Adrenal gland (tissue), 12 donors: ENCODE data around the gene MIA3. TPM values are rescaled to one million over a fixed set of nuclear protein-coding genes. Genes with fewer than 3 reads are reported as not detected.
"Not testable (repeated sequence)": the region's sequence is repeated elsewhere in the genome, so short reads cannot be mapped to it uniquely, and the experiment has no call there.

Source experiments
- DNase-seq, 7 donors: peaks; one replicate each; pipeline ENCODE4 v3.0.0-alpha.2; 2019 to 2020
- H3K27ac ChIP-seq, 5 donors: fragments of 200-600 bp; sonication (generic) in 4 of 5; 1 replicate in 3 of 5; 2 replicates in 2 of 5; pipeline versions ENCODE4 v1.5.1 to v1.8.0; 2016 to 2020; ENCODE audit warnings: mild to moderate bottlenecking in 1 of 5
- H3K27me3 ChIP-seq: fragments of 200-600 bp; 2 replicates; pipeline ENCODE4 v1.8.0; 2021
- H3K36me3 ChIP-seq, 2 donors: fragments of 200-600 bp; replicated peaks in 1 of 2; 1 replicate in 1 of 2; 2 replicates in 1 of 2; pipeline versions ENCODE4 v1.5.1 to v1.8.0; 2018 to 2022
- H3K4me1 ChIP-seq, 2 donors: fragments of 200-600 bp; replicated peaks in 1 of 2; 1 replicate in 1 of 2; 2 replicates in 1 of 2; pipeline versions ENCODE4 v1.5.1 to v1.8.0; 2018 to 2021
- H3K4me3 ChIP-seq, 4 donors: fragments of 200-600 bp; sonication (generic) in 3 of 4; one replicate each; pipeline ENCODE4 v1.5.1; 2016 to 2018
- H3K9me3 ChIP-seq, 3 donors: fragments of 200-600 bp; sonication (generic) in 1 of 3; replicated peaks in 1 of 3; 1 replicate in 2 of 3; 2 replicates in 1 of 3; pipeline versions ENCODE4 v1.5.1 to v1.8.0; 2016 to 2021
- POLR2A ChIP-seq, 2 donors: fragments of 450-650 bp; IDR thresholded peaks; one replicate each; pipeline ENCODE4 v1.6.1; 2017; ENCODE audit warnings: antibody characterized with exemption in 2 of 2, mild to moderate bottlenecking in 2 of 2, moderate library complexity in 1 of 2
- WGBS, 4 donors: extraction: QIAGEN DNeasy Blood & Tissue Kit in 2 of 4; methylation state at CpG; one replicate each; pipeline versions ENCODE4 v1.1.5 to v1.1.7; 2013 to 2017; 5-methylcytosine and 5-hydroxymethylcytosine counted together
- intact Hi-C, 2 donors: fragments of 100-400 bp; cut with DNase I; formaldehyde crosslinking; loops; one replicate each; pipeline versions ENCODE4 v1.14.1 to v1.15.0; 2022 to 2023
- polyA plus RNA-seq, 3 donors: library from polyadenylated mRNA; stranded (reverse); fragments of 200-250 nt in 2 of 3; fragments of 350-450 nt in 1 of 3; fragmentation: Illumina TruSeq in 1 of 3; extraction: RNeasy Lipid Tissue Mini Kit (QIAGEN cat#74804) in 1 of 3; gene quantifications; one replicate each; pipeline ENCODE4 v1.2.3, GENCODE V29; 2013 to 2014
- total RNA-seq, 9 donors: library from RNA; depleted of rRNA in 4 of 9; stranded (reverse); fragments of >200 nt in 4 of 9; fragments of 120-200 nt in 1 of 9; fragmentation: NEBNext Ultra II Directional in 1 of 9; extraction: Animal tissue kit (Norgen Biotek cat#: 25700) in 1 of 9; gene quantifications; one replicate each; pipeline versions ENCODE4 v1.1.0 to v1.2.4, GENCODE V29; 2013 to 2023
- TF ChIP-seq, protein P1 (sequence below), 6 experiments: fragments of 450-650 bp in 4 of 6; fragments of 200-600 bp in 2 of 6; sonication (generic) in 1 of 6; IDR thresholded peaks; 1 replicate in 5 of 6; 2 replicates in 1 of 6; pipeline versions ENCODE4 v1.5.1 to v1.8.0; 2016 to 2021; ENCODE audit warnings: antibody characterized with exemption in 6 of 6, mild to moderate bottlenecking in 2 of 6, moderate library complexity in 1 of 6
- donor health status: healthy with polysubstance abuse.
- donor health status: Bipolar disorder and iron deficiency.
- donor health status: DM: yes; HTN: yes; CAD: no.
- donor health status: DM: no; HTN: no; CAD: no.
- donor health status: DM: no; HTN: no; CAD: no.
- donor health status: DM: yes; HTN: yes; CAD: no.

MIA3 gene
- total and polyA plus RNA-seq, 12 donors: 33.1 to 146 (median 65.9) TPM

DNA sequence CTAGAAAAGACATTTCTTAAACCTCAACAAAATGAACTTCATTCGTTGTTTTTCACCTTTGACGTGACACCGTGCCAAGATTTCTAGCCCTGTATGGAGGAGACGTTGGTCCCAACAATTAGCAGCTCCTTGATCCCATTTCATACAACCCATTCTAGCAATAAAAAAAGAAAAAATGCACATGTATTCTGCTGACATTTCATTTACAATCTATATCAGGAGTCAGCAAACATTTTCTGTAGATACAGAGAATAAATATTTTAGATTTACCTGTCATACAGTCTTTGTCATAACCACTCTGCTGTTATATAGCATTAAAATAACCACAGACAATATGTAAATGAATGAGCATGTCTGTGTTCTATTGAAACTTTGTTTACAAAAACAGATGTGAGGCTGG lies 21.2 kb upstream of the MIA3 start:
- no peak for DNase-seq
- intact Hi-C loops: no loop called here
- no peaks in the 10 kb centered on the region for H3K9me3 ChIP-seq
- no peaks in the 10 kb centered on the region for H3K27me3 ChIP-seq
- WGBS, 4 donors: 83 to 89% (median 86%) methylated on average over 4 of the region's 4 CpGs
- H3K36me3 ChIP-seq: no peaks in the 10 kb centered on the region
- no peaks in the 10 kb centered on the region for H3K4me1 ChIP-seq
- H3K27ac ChIP-seq: no peak overlapping the region
- TF ChIP-seq POLR2A (IDR thresholded peaks at IDR 0.05): no peak
- TF ChIP-seq, protein P1, sequence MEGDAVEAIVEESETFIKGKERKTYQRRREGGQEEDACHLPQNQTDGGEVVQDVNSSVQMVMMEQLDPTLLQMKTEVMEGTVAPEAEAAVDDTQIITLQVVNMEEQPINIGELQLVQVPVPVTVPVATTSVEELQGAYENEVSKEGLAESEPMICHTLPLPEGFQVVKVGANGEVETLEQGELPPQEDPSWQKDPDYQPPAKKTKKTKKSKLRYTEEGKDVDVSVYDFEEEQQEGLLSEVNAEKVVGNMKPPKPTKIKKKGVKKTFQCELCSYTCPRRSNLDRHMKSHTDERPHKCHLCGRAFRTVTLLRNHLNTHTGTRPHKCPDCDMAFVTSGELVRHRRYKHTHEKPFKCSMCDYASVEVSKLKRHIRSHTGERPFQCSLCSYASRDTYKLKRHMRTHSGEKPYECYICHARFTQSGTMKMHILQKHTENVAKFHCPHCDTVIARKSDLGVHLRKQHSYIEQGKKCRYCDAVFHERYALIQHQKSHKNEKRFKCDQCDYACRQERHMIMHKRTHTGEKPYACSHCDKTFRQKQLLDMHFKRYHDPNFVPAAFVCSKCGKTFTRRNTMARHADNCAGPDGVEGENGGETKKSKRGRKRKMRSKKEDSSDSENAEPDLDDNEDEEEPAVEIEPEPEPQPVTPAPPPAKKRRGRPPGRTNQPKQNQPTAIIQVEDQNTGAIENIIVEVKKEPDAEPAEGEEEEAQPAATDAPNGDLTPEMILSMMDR (IDR thresholded peaks at IDR 0.05): no peak
- no peak overlapping the region for H3K4me3 ChIP-seq

DNA sequence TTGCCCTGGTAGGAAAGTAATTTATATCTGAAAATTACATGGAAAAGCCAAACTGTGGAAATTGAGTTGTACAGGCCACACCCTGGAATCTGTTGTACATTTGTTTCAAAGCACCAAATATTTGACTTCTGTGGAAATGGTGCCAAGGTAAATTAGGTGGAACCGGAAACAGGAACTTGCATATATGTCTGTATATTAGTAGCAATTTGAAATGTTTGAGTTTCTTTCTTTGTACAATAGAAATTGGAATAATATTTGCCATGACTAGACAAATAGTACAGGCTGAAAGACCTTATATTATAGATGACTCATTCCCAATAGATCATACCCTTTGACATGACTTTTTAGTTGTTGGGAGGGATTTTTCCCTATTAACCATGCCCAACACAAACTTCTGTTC lies 17.6 kb upstream of the MIA3 start:
- 55 to 86% (median 67%) methylated on average over 1 of the region's 1 CpG for WGBS, 4 donors
- DNase-seq: no peak
- no peak overlapping the region for H3K27ac ChIP-seq
- no peak overlapping the region for H3K4me3 ChIP-seq
- TF ChIP-seq, protein P1 (IDR thresholded peaks at IDR 0.05): no peak
- TF ChIP-seq POLR2A (IDR thresholded peaks at IDR 0.05): no peak
- no peaks in the 10 kb centered on the region for H3K4me1 ChIP-seq
- H3K9me3 ChIP-seq: no peaks in the 10 kb centered on the region
- intact Hi-C loops: no loop called here
- H3K27me3 ChIP-seq: no peaks in the 10 kb centered on the region
- H3K36me3 ChIP-seq: no peaks in the 10 kb centered on the region

DNA sequence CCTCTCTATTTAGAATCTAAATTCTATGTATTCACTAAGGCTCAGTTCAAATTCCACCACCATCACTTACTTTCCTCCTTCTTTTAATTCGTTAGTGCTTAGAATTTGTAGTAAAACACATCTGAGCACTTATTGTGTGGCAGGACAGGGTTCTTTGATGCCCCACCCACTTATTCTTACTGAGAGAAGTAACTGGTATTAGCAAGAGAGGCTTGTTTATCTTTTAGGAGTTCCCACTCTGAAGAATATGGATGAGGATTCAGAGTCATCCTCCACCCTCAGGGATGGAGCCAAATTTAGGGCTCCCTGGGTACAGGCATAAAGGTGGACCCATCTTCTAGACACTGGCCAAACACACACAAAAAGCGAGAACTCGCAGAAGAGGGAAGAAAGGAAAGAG lies 16.6 kb upstream of the MIA3 start:
- intact Hi-C loops: no loop called here
- TF ChIP-seq, protein P1 (IDR thresholded peaks at IDR 0.05): no peak
- TF ChIP-seq POLR2A (IDR thresholded peaks at IDR 0.05): no peak
- Histone ChIP-seq H3K27me3 (no peaks in the 10 kb centered on the region), H3K27ac (no peak overlapping the region), H3K36me3 (no peaks in the 10 kb centered on the region), H3K4me1 (no peaks in the 10 kb centered on the region), H3K4me3 (no peak overlapping the region), H3K9me3 (no peaks in the 10 kb centered on the region)
- WGBS, 4 donors: 82 to 91% (median 86%) methylated on average over 3 of the region's 3 CpGs
- no peak for DNase-seq

DNA sequence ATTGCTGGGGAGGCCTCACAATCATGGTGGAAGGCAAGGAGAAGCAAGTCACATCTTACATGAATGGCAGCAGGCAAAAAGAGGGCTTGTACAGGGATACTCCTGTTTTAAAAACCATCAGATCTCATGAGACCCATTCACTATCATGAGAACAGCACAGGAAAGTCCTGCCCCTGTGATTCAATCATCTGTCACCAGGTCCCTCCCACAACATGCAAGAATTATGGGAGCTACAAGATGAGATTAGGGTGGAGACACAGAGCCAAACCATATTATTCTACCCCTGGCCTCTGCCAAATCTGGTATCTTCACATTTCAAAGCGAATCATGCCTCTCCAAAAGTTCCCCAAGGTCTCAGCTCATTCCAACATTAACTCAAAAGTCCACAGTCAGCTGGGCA lies 11.1 kb upstream of the MIA3 start:
- H3K9me3 ChIP-seq: no peaks in the 10 kb centered on the region
- no peak for DNase-seq
- H3K4me1 ChIP-seq: no peaks in the 10 kb centered on the region
- H3K27me3 ChIP-seq: no peaks in the 10 kb centered on the region
- WGBS, 4 donors: 56 to 90% (median 59%) methylated on average over 1 of the region's 1 CpG
- TF ChIP-seq, protein P1 (IDR thresholded peaks at IDR 0.05): no peak
- no peak for TF ChIP-seq POLR2A (IDR thresholded peaks at IDR 0.05)
- no peak overlapping the region for H3K27ac ChIP-seq
- intact Hi-C loops: no loop called here
- no peaks in the 10 kb centered on the region for H3K36me3 ChIP-seq
- no peak overlapping the region for H3K4me3 ChIP-seq

DNA sequence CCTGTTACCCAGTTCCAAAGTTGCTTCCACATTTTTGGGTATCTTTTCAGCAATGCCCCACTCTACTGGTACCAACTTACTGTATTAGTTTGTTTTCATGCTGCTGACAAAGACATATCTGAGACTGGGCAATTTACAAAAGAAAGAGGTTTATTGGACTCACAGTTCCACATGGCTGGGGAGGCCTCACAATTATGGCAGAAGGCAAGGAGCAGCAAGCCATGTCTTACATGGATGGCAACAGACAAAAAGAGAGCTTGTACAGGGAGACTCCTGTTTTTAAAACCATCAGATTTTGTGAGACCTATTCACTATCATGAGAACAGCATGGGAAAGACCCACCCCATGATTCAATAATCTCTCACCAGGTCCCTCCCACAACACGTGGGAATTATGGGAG lies 8.8 kb upstream of the MIA3 start:
- WGBS, 4 donors: 47 to 65% (median 57%) methylated on average over 1 of the region's 1 CpG
- H3K27me3 ChIP-seq, H3K9me3 ChIP-seq, H3K36me3 ChIP-seq, intact Hi-C loops, DNase-seq, H3K27ac ChIP-seq, H3K4me3 ChIP-seq, H3K4me1 ChIP-seq: not testable (repeated sequence)
